ENCODE results near the gene CD2.

CD2 gene, protein sequence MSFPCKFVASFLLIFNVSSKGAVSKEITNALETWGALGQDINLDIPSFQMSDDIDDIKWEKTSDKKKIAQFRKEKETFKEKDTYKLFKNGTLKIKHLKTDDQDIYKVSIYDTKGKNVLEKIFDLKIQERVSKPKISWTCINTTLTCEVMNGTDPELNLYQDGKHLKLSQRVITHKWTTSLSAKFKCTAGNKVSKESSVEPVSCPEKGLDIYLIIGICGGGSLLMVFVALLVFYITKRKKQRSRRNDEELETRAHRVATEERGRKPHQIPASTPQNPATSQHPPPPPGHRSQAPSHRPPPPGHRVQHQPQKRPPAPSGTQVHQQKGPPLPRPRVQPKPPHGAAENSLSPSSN

DNA sequence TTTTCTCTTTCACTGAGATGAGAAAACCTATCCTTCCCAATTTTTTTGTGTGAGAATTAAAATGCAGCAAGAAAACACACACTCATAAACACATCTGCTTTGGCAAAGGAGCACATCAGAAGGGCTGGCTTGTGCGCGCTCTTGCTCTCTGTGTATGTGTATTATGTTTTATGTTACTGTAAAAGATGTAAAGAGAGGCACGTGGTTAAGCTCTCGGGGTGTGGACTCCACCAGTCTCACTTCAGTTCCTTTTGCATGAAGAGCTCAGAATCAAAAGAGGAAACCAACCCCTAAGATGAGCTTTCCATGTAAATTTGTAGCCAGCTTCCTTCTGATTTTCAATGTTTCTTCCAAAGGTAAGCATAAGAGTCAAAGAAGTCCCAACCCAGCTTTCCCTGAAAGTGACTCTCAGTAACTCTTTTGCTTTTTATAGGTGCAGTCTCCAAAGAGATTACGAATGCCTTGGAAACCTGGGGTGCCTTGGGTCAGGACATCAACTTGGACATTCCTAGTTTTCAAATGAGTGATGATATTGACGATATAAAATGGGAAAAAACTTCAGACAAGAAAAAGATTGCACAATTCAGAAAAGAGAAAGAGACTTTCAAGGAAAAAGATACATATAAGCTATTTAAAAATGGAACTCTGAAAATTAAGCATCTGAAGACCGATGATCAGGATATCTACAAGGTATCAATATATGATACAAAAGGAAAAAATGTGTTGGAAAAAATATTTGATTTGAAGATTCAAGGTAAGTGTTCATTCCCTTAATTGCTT lies at the start of gene CD2:
CD2 (plus strand) TSS at position 233 of the 780 bp plus-strand sequence; CDS start at position 296, 63 bp downstream.
- no peak for DNase-seq (ENCODE audit: low read depth in 2 of 2)

DNA sequence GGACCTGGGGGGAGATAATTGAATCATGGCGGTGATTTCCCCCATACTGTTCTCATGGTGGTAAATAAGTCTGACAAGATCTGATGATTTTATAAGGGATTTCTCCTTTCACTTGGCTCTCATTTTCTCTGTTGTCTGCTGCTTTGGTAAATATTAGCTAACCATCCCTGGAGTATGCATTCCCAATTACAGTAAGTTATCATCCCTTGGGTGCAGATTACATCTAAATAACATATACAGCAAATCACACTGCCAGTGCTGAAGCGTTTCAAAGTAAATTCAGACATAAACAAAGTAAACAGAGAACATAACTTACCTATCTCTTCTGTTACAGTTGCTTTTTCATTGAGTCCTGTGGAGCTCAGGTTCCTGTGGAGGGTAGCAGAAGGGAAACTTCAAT lies 48.1 kb upstream of the CD2 start:
- DNase-seq (ENCODE audit: low read depth in 2 of 2), result no peak

DNA sequence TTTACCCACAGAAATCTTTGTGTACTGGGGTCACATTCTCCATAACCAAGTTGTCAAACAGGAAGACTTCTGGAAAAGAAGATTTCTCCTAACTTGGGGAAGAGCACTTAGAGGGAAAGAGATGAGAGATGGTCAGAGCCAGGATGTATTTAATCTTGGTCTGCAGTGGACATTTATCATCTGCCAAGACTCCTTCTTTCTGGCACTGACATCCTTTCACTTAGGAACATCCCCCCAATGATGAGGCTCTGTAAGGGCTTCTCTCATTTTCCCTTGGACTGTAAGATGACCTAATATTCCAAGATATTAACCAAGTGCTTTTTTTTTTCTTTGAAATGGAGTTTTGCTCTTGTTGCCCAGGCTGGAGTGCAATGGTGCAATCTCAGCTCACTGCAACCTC lies 47.4 kb upstream of the CD2 start:
- DNase-seq (ENCODE audit: low read depth in 2 of 2), result no peak

DNA sequence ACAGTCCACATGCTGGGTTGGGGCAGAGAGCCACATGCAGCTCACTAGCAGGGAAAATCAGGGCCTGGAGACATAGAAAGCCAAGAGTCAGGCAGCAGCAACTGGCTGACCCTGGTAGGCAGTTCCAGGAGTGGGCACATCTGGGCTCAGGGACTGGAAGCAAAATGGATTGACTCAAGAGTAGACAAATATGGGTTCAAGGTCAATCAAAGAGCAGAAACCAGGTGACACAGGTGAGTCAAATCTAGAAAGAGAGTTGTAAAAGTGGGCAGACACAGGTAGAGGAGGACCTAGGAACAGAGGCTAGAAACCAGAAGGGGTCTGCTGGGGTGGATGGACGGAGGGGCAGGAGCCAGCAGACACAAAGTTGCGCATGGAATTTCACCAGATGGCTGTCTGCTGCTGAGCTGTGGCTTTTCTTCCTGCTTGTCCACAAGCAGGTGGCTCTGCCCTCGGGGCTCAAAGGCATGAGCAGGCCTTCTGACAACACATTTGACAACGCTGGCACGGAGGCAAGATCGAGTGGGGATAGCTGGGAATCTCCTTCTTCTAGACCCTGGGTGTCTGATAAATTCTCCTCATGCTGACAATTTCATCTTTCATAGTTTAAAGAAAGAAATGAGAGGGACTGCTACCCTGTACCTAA lies 45.9 kb upstream of the CD2 start:
- DNase-seq (ENCODE audit: low read depth in 2 of 2), result no peak

DNA sequence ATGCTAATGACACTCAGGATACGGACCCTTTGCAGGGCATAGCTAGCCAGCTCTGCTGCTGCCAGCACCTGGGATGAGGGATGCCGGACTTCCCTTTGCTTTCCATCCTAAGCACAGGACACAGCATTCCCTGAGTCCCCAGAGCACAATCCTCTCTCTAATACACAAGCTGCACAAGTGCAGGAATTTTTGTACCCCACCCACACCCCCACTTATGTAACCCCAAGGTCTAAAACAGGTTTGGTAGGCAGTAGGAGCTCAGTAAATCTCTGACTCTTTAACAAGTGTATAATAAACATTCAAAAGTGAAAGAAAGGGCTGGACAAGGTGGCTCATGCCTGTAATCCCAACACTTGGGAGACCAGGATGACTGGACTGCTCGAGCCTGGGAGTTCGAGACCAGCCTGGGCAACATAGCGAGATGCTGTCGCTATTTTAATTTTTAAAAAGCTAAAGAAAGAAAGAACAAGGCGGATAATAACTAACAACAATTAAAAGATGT lies 44.5 kb upstream of the CD2 start:
- DNase-seq (ENCODE audit: low read depth in 2 of 2), result no peak

DNA sequence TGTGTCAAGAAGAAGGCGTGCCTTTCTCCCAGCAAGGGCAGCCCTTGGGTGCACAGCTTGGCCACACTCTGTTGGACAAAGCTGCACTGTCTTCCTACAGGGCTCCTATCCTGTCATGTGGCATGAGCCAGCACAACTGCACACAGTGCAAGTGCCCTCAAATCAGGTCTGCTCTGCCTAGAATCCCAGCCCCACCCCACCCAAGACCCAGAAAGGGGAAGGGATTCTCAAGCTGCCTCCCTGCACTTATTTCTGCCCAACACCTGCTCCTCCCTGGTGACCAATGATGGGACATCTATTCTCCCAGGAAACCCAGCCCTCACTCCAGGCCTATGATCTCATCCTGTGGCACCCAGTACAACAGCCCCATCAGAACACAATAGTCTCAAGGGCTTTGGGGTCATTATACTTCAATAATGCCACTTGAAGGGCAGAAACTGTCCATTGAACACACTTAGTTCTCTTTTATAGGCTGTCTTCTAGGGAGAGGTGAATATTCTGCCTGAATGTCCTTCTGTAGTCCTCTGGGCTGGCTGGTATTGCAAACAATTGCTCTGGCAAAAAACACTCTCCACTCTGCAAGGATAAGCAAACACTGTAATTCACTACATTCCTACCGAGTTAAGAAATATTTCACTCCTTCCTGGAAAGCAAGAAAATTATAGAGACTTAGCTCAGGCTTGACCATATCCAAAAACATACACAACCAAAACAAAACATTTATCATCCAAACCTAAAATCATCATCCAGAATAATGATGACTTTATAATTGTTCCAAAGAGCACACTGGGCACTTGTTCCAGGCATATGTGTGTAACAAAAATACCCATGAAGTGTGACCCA lies 43.6 kb upstream of the CD2 start:
- no peak for DNase-seq (ENCODE audit: low read depth in 2 of 2)

DNA sequence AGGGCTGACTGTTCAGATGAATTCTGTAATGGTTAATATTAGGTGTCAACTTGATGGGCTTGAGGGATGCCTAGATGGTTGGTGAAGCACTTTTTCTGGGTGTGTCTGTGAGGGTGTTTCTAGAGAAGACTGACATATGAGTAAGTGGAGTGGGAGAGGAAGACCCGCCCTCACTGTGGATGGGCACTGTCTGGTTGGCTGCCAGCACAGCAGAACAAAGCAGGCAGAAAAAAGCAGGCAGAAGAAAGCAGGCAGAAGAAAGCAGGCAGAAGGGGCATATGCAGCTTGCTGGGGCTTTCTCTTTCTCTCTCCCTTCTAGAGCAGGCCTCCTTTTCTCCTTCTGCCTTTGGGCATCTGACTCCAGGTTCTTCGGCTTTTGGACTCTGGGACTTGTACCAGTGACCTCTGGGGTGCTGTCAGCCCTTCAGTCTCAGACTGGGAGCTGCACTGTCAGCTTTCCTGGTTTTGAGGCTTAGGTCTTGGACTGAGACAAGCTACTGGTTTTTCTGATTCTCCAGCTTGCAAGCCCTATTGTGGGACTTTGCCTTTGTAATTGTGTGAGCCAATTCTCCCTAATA lies 42.9 kb upstream of the CD2 start:
- no peak for DNase-seq (ENCODE audit: low read depth in 2 of 2)

DNA sequence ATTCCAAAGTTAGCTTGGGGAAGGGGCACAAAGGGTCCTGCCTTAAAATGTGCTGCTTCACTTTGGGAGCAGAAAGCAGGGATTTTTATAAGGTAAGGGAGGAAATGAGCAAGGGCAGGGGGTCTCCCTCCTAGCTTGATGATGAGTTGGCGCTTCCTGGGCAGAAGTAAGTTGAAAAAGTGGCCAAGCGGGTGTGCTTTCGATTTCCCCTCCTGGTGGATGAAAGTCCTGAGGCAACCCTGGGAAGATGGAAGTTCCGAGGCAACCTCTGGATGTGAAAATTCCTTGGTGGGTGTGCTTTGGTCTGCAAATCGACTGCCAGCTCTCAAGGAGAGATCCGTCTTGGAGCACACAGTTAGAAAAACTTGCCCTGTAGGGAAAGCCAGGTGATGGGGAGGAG lies 41.7 kb upstream of the CD2 start:
- DNase-seq (ENCODE audit: low read depth in 2 of 2), result no peak

DNA sequence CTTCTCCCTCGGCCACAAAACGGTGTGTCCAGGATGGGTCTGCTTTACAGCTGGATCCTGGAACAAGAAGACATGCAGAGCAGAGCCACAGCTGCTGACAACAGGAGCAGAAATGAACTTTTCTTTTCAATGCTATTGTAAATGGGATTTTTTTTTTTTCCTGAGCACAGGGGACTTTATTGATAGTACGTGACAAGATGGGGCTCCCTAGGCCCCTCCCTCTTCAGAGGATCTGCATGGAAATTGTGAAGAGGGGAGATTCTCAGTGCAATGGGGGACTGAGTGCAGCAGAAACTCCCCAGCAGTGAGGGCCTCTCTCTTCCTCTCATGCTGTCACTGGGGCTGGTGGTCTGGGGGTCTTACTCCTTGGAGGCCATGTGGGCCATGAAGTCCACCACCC lies 40.8 kb upstream of the CD2 start:
- no peak for DNase-seq (ENCODE audit: low read depth in 2 of 2)

DNA sequence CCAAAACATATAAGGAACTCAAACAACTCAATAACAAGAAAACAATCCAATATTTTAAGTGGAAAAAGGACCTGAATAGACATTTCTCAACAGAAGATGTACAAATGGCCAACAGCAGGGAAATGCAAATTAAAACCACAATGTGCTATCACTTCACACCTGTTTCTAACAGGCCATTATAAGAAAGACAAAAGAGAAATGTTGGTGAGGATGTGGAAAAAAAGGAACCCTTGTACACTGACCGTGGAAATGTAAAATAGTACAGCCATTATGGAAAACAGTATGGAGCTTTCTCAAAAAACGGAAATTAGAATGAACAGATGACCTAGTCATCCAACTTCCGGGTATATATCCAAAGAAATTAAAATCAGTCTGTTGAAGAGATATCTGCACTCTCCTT lies 37.8 kb upstream of the CD2 start:
- no peak for DNase-seq (ENCODE audit: low read depth in 2 of 2)

DNA sequence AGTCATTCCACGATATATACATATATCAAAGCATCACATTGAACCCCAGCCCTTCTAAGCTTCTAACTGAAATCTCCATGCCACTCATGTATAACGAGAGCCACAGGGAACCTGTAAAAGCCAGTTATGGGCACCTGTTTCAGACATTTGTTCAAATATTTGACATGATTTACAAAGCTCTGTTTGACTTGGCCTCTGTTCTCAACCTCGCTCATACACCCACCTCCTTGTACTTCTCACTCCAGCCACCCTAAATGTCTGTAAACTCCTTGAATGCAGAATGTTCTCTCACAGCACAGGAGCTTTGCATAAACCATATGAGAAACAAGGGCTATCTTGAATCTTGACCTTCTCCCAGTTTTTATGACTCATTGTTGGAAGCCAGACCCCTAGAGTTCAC lies 36.9 kb upstream of the CD2 start:
- no peak for DNase-seq (ENCODE audit: low read depth in 2 of 2)

DNA sequence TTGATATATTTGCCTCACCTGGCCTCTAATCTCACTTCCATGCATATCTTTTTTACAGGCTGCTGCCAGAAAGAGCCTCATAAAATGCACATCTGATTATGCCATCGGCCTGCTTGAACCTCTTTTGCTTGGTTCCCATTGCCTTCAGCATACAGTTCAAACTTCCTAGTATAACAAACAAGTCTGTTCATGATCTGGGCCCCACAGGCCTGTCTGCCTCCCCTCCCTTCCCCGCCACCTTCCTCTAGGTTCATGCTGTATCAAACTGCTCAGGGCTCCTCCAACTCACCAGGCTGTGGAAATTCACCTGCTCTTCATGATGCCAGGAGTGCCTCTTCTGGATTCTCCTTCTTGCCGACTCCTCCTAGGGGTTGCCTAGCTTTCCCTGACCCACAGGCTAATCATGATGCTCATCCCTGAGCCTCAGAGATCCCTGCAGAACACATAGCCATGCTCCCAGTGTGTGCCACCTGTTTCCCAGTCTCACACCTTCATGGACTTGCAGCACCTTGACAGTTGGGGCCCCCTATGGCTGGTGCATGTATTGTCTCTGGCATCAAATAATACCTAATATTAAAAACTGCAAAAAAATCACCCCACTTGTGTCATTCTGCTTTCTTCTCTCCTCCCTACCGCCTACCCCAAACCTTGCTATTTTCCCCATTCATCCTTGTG lies 33.7 kb upstream of the CD2 start:
- DNase-seq (ENCODE audit: low read depth in 2 of 2), result no peak

DNA sequence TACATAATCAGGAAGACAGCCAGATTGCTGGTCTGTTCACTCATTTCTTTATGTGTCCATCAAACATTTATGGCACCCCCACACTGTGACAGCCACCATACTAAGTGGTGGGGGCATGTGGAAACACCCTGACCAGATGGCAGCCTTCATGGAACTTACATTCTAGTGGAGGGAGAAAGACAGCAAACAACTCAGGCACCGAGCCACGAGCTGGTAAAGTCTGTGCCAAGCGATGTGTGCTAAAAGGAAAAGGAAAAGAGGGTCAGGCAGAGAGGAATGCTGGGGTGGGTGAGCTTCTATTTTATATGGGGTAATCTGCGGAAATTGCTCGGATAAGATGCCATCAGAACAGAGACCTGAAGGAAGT lies 33.2 kb upstream of the CD2 start:
- no peak for DNase-seq (ENCODE audit: low read depth in 2 of 2)

DNA sequence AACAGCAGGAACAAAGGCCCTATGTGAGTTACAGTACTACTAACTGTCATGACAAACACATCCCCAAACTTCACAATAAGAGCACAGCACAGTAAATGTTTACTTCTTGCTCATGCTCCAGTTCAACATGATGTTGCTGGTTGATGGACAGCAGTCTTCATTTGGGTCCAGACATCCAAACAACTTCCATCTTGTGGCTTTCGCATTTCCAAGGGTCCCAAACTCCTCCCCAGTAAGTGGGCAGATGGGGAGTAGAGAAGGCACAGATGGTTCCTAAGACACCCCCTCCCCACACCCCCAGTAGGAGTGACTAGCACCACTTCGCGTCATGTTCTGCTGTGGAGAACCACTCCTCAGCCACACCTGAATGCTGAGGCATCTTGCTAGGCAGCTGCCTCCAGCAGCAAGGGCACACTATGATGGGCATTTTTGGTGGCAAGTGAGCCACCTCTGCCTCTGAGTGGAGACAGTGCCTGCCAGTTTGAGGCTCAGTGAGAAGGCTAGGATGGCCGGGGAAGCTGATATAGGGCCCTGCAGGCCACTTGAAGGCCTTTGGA lies 32.7 kb upstream of the CD2 start:
- no peak for DNase-seq (ENCODE audit: low read depth in 2 of 2)

DNA sequence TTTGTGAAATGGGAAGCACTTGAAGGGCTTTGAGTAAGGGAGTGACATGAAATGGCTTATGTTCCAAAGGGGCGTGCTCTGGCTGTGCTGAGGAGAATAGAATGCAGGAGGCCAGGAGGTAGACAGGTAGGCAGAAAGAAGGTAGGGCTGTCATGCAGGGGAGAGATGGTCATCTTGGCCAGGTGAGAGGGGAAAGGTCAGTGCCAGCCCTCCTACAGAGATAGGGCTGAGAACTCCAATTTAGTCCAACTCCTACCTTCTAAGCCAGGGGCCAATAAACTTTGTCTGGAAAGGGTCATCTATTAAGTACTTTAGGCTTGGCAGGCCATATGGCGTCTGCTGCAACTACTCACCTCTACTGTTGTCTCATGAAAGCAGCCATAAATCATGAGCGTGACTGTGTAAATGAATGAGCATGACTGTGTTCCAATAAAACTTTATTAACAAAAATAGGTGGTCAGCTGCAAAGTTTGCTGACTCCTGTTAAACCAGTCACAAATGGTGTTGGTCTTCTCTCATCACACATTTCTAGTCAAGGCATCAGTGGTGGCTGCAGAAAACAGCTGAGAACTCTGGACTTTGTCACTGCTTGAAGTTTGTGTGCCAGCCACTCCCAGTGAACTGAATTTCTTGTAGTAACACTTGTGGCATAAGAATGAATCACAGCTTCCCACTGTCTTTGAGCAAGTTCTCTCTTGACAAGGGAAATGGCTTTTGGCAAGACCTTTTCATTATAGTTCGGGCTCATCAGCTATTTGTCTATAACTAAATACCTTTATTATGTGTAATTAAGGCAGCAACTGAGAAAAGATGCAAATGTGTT lies 32.0 kb upstream of the CD2 start:
- no peak for DNase-seq (ENCODE audit: low read depth in 2 of 2)

DNA sequence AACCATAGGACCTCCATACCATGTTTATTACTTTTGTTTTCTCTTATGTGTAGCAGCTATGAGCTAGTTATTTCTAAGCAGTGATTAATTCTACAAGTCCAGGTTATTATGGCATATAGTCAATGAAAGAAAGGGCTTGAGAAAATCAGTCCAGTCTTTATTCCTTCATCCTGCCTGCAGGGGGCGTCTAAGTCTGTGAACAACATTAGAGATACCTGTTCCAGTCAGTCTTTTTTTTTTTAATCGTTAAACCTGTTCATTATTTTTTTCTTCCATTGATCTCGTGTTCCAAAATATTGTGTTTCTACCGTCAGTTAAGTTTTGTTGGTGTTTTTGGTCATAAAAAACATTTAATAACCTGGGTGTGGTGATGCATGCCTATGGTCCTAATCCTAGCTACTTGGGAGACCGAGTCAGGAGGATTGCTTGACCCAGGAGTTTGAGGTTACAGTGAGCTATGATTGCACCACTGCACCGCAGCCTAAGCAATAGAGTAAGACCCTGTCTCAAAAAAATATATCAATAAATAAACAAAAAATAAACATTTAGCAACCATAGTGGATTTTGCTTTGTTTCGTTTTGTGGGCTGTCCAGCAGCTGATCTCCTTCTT lies 29.4 kb upstream of the CD2 start:
- DNase-seq (ENCODE audit: low read depth in 2 of 2), result peak; percentile 2 to 17

DNA sequence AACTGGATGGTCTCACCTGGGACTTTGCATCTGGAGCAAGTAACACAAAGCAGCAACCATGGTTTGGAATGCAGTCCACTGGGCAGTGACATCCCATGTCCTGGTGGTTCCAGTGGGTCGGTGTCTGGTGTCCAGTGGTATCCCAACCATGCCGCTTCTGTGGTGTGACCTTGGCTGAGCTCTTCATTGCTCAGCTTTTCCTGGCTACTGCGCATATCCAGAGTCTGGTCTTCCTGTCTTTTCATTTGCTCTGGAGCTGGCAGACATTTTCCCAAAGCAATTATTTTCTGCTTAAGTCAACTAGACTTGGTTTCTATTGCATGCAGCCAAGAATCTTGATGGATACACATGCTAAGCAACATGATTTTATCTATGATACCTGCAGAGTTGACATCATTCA lies 28.4 kb upstream of the CD2 start:
- DNase-seq (ENCODE audit: low read depth in 2 of 2), result no peak

DNA sequence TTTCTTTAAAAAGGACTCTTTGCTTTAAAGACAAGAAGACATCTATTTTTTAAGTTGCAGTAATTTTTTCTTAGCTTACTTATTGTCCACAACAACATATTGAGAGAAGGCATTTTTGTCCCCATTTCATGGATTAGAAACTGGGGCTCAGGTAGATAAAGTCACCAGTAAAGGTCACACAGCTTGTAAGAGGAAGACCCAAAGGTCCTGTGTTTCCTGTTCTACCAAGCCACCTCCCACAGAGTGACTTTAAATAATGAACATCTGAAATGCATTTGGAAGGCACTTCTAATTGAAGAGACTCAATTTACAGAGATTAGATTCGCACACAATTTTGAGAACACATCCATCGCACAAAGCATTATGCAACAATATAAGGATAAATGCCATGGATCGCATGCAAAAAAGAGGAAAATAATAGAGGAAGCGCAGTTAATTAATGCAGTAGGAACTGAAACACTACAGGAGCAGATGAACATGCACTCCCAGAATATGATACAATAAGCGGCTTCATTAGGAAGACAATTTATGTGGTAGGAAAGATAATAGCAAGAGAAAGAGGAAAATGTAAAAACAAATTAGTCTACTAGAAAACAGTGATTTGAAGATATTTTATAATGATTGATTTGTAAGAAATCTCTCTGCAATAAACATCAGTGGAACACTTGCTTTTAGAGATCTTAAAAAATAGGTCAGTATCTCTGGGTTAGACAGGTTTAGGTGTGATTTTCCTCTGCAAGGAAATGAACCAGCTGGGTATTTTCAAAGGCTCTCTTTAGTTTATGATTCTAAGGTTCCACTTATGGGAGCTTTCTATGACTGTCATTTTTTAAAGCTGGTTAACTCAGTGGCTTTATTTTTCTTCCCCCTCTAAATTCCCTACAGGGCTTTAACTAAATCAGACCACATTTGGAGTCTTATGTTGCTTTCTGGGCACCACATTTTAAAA lies 27.1 kb upstream of the CD2 start:
- DNase-seq (ENCODE audit: low read depth in 2 of 2), result no peak
